ENCODE results near the gene PSMG2.

GRCh38 chr18:12703096-12703567 lies 290 bp downstream of the PSMG2 start:
- TF ChIP-seq FOXK1 (CRISPR knock-in tag; IDR thresholded peaks at IDR 0.05; ENCODE audit: borderline replicate concordance) (no peak), ZNF174 (CRISPR knock-in tag; IDR thresholded peaks at IDR 0.05) (no peak), ZFP36 (IDR thresholded peaks at IDR 0.05; ENCODE audit: low read depth, low read length, partially characterized antibody) (no peak), CTCF (IDR thresholded peaks at IDR 0.05 in 2 of 3, conservative IDR thresholded peaks at IDR 0.05 in 1 of 3; ENCODE audit: insufficient read depth in 2 of 3, low read depth in 1 of 3, low read length in 3 of 3) (no peak), HMG20B (CRISPR knock-in tag; IDR thresholded peaks at IDR 0.05) (no peak), MTA2 (IDR thresholded peaks at IDR 0.05; ENCODE audit: low read depth) (no peak), JUN (IDR thresholded peaks at IDR 0.05; ENCODE audit: borderline replicate concordance, low read depth, low read length) (no peak), JUN (CRISPR knock-in tag; IDR thresholded peaks at IDR 0.05; ENCODE audit: borderline replicate concordance) (no peak), HDAC2 (IDR thresholded peaks at IDR 0.05) (no peak), TFAP4 (CRISPR knock-in tag; IDR thresholded peaks at IDR 0.05; ENCODE audit: borderline replicate concordance) (no peak; the same call in 1 of the 2 replicates)
- TF ChIP-seq, protein P1, sequence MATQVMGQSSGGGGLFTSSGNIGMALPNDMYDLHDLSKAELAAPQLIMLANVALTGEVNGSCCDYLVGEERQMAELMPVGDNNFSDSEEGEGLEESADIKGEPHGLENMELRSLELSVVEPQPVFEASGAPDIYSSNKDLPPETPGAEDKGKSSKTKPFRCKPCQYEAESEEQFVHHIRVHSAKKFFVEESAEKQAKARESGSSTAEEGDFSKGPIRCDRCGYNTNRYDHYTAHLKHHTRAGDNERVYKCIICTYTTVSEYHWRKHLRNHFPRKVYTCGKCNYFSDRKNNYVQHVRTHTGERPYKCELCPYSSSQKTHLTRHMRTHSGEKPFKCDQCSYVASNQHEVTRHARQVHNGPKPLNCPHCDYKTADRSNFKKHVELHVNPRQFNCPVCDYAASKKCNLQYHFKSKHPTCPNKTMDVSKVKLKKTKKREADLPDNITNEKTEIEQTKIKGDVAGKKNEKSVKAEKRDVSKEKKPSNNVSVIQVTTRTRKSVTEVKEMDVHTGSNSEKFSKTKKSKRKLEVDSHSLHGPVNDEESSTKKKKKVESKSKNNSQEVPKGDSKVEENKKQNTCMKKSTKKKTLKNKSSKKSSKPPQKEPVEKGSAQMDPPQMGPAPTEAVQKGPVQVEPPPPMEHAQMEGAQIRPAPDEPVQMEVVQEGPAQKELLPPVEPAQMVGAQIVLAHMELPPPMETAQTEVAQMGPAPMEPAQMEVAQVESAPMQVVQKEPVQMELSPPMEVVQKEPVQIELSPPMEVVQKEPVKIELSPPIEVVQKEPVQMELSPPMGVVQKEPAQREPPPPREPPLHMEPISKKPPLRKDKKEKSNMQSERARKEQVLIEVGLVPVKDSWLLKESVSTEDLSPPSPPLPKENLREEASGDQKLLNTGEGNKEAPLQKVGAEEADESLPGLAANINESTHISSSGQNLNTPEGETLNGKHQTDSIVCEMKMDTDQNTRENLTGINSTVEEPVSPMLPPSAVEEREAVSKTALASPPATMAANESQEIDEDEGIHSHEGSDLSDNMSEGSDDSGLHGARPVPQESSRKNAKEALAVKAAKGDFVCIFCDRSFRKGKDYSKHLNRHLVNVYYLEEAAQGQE (IDR thresholded peaks at IDR 0.05; ENCODE audit: borderline replicate concordance): no peak
- TF ChIP-seq, protein P1 (CRISPR knock-in tag; IDR thresholded peaks at IDR 0.05; ENCODE audit: low read depth): no peak
- TF ChIP-seq, protein P2, sequence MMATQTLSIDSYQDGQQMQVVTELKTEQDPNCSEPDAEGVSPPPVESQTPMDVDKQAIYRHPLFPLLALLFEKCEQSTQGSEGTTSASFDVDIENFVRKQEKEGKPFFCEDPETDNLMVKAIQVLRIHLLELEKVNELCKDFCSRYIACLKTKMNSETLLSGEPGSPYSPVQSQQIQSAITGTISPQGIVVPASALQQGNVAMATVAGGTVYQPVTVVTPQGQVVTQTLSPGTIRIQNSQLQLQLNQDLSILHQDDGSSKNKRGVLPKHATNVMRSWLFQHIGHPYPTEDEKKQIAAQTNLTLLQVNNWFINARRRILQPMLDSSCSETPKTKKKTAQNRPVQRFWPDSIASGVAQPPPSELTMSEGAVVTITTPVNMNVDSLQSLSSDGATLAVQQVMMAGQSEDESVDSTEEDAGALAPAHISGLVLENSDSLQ (IDR thresholded peaks at IDR 0.05): no peak
- TF ChIP-seq, protein P3, sequence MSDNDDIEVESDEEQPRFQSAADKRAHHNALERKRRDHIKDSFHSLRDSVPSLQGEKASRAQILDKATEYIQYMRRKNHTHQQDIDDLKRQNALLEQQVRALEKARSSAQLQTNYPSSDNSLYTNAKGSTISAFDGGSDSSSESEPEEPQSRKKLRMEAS (CRISPR knock-in tag; IDR thresholded peaks at IDR 0.05): no peak

Data from K562 (cell line).